Head of caudate nucleus (tissue), 42 donors: ENCODE data around the gene AGXT.

Experiments used
- DNase-seq, 42 donors: peaks; one replicate each; pipeline versions ENCODE4 v3.0.0 to v3.0.0-alpha.2; 2020 to 2021; ENCODE audit warnings: mixed read lengths in 7 of 42
- intact Hi-C: fragments of 100-400 bp; cut with DNase I; formaldehyde crosslinking; loops from one replicate; pipeline ENCODE4 v1.15.0; 2022

The AGXT gene

GRCh38 chr2:240905176-240905781 lies 36.7 kb downstream of the AGXT start:
- intact Hi-C loops: no loop called here
- no peak for DNase-seq

- intact Hi-C loops: no loop called here
- no peak for DNase-seq
These were observed 37.7 kb downstream of the AGXT start, which contains the start of gene CROCC2 for GRCh38 chr2:240906141-240906910. Gene CROCC2, plus strand, starts transcription at chr2:240906336. Its CDS starts 178 bp downstream, at chr2:240906514.

- intact Hi-C loops: no loop called here
- no peak for DNase-seq
These were observed 38.4 kb downstream of the AGXT start for GRCh38 chr2:240906911-240907590.

- DNase-seq: no peak
- intact Hi-C loops: no loop called here
These were observed 40.8 kb downstream of the AGXT start for GRCh38 chr2:240909216-240909974.

- DNase-seq: no peak
- intact Hi-C loops: no loop called here
These were observed 43.1 kb downstream of the AGXT start for GRCh38 chr2:240911641-240912265.

GRCh38 chr2:240912878-240913809 lies 44.5 kb downstream of the AGXT start:
- no peak for DNase-seq
- intact Hi-C loops: no loop called here

GRCh38 chr2:240913810-240914644 lies 45.4 kb downstream of the AGXT start:
- intact Hi-C loops: no loop called here
- DNase-seq: peak in 41 of 42 donors; percentile 14 to 81 (median 59)

- no peak for DNase-seq
- intact Hi-C loops: no loop called here
These were observed 46.3 kb downstream of the AGXT start for GRCh38 chr2:240914645-240915525.

GRCh38 chr2:240915526-240916341 lies 47.1 kb downstream of the AGXT start:
- DNase-seq: peak in 1 of 42 donors; percentile 0
- intact Hi-C loops: no loop called here

GRCh38 chr2:240916571-240917008 lies 48.0 kb downstream of the AGXT start:
- DNase-seq: peak in 29 of 42 donors; percentile 19 to 80 (median 39)
- intact Hi-C loops: no loop called here

GRCh38 chr2:240917009-240917683 lies 48.5 kb downstream of the AGXT start:
- intact Hi-C loops: no loop called here
- DNase-seq: peak in 5 of 42 donors; percentile 1 to 23 (median 2)

GRCh38 chr2:240917684-240918257 lies 49.1 kb downstream of the AGXT start:
- peak in 10 of 42 donors; percentile 0 to 30 (median 10) for DNase-seq
- intact Hi-C loops: no loop called here

- DNase-seq: peak in 9 of 42 donors; percentile 0 to 27 (median 10)
- intact Hi-C loops: no loop called here
These were observed 49.9 kb downstream of the AGXT start for GRCh38 chr2:240918258-240919091.
